ENCODE data around the gene CCRL2. TPM values are rescaled to one million over a fixed set of nuclear protein-coding genes. Genes with fewer than 3 reads are reported as not detected.

The CCRL2 gene
- total RNA-seq, 1 experiment from 2014 or later, result not detected

- no peaks in the 10 kb centered on the region for H3K36me3 Mint-ChIP-seq (ENCODE audit: insufficient read depth in 1 of 3, low read depth in 3 of 3)
- no peaks in the 10 kb centered on the region for H3K79me2 ChIP-seq (ENCODE audit: insufficient read depth, low read length)
- H3K18ac ChIP-seq (ENCODE audit: insufficient read length, low read depth, low read length), result no peak overlapping the region
- H3K9me3 Mint-ChIP-seq, result no peaks in the 10 kb centered on the region
- H3T11ph ChIP-seq (ENCODE audit: low read length), result no peak overlapping the region
- H3K4me3 Mint-ChIP-seq, result no peak overlapping the region
- no peaks in the 10 kb centered on the region for H3K23me2 ChIP-seq (ENCODE audit: insufficient read length, low read depth, low read length, poor library complexity, severe bottlenecking)
- no peaks in the 10 kb centered on the region for H4K20me1 ChIP-seq (ENCODE audit: control insufficient read depth, insufficient read depth, insufficient read length)
- H3K27ac Mint-ChIP-seq, result no peak overlapping the region
- no peak overlapping the region for H3K23ac ChIP-seq (ENCODE audit: insufficient read length, low read depth, low read length)
- H3K27me3 ChIP-seq (ENCODE audit: insufficient read depth, low read length), result no peaks in the 10 kb centered on the region
- no CpG with 5 or more reads among the region's 2 CpGs for WGBS (ENCODE audit: extremely low coverage, insufficient read length, low lambda C conversion rate)
- H3K4me2 ChIP-seq (ENCODE audit: insufficient read depth, insufficient read length, low read length), result no peak overlapping the region
- no peak overlapping the region for H3K27ac ChIP-seq (ENCODE audit: insufficient read length, low read depth, low read length)
- no peak for TF ChIP-seq CTCF (conservative IDR thresholded peaks at IDR 0.05)
- no peaks in the 10 kb centered on the region for H3K79me1 ChIP-seq (ENCODE audit: insufficient read depth, low read depth, low read length, poor library complexity, severe bottlenecking)
- no peak overlapping the region for H3K4ac ChIP-seq (ENCODE audit: low read depth, low read length)
- H2BK15ac ChIP-seq (ENCODE audit: low read depth, low read length), result no peak overlapping the region
- no peak overlapping the region for H4K5ac ChIP-seq (ENCODE audit: insufficient read length, low read depth, low read length)
- DNase-seq, result no peak
- H2BK12ac ChIP-seq (ENCODE audit: insufficient read length, low read depth, low read length), result no peak overlapping the region
- no peak overlapping the region for H4K8ac ChIP-seq (replicated peaks; ENCODE audit: insufficient read length, low read depth, low read length)
- H3K9me3 ChIP-seq (ENCODE audit: control insufficient read depth, low read depth, low read length), result no peaks in the 10 kb centered on the region
- H3K9ac ChIP-seq (ENCODE audit: extremely low read depth, insufficient read length, low read length), result no peak overlapping the region
- H2BK120ac ChIP-seq (ENCODE audit: low read depth, low read length, poor library complexity, severe bottlenecking), result no peak overlapping the region
- no peak overlapping the region for H4K91ac ChIP-seq (ENCODE audit: insufficient read length, low read depth, low read length)
- H3K56ac ChIP-seq (ENCODE audit: insufficient read length, low read depth, low read length), result no peak overlapping the region
- no peak overlapping the region for H2AK5ac ChIP-seq (ENCODE audit: insufficient read length, low read length)
- peaks cover 0 to 3% of the 10 kb centered on the region in 2 experiments; a peak in 1 of 4 replicates for H3K4me1 Mint-ChIP-seq
- no peak overlapping the region for H2BK20ac ChIP-seq (ENCODE audit: low read depth, low read length, poor library complexity, severe bottlenecking)
- H2BK5ac ChIP-seq (ENCODE audit: insufficient read length, low read length), result no peak overlapping the region
- H3K14ac ChIP-seq (ENCODE audit: insufficient read depth, low read length), result no peak overlapping the region
- H3K27me3 Mint-ChIP-seq (ENCODE audit: low read depth), result peaks cover 9% of the 10 kb centered on the region
- H3K4me1 ChIP-seq (ENCODE audit: insufficient read depth, low read length), result no peaks in the 10 kb centered on the region
- no peak overlapping the region for H2AFZ ChIP-seq (ENCODE audit: low read length)
Measured at GRCh38 chr3:46399098-46399497, 8.0 kb upstream of the CCRL2 start.

Measured in H9 (cell line).